GM18858 (cell line): Measurements from ENCODE around the gene RAPGEF6.
A peak's percentile ranks its signal among the peaks of the same experiment; 100 is the strongest.
"Not testable (repeated sequence)": the region's sequence is repeated elsewhere in the genome, so short reads cannot be mapped to it uniquely, and the experiment has no call there.

Experiments used
- ATAC-seq: cut with Tn5 transposase; IDR thresholded peaks from one replicate; pipeline ENCODE4 v1.9.1; 2021; ENCODE audit not compliant: unreplicated experiment

RAPGEF6 gene

GRCh38 chr5:131396015-131396414 lies 239.0 kb downstream of the RAPGEF6 start:
- peak; percentile 94 for ATAC-seq

DNA sequence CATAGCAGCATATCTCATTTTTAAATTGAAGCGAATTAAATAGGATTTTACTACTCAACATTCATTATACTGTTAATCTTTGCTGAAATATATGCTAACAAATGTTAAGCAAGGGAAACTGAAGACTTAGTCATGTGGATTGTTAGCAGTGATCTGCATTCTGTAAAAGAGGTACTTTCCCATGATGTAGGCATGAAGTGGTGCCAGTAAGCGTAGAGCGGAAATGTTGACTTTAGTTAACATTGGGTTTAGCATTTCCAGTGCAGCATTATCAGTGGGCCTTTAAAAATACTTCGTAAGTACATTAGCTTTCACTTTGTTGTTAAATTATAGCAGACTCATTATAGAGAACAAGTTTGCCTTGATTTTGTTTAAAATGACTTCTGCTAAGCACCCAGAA lies 240.9 kb downstream of the RAPGEF6 start:
- ATAC-seq = peak; percentile 64

DNA sequence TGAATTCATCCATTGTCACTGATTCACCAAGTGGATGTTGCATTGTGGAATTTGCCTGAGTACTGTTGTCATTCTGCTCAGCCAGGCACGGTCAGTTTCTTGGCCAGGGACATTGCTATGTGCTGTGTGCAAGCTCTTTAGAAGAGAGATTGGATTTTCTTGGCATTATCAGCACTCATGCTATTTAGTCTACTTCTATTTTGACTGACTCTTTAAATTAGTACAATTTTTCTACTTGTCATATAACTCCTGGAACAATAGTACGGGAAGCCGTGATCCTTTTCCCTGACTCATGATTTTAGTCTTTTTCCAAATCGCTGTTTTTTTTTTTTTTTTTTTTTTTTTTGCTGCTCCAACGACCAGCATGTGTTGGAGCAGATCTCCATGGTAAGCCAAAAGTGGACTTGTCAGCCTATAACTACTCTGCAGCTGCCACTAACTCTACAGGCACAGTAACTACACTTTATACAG lies 241.5 kb downstream of the RAPGEF6 start:
- no peak for ATAC-seq

DNA sequence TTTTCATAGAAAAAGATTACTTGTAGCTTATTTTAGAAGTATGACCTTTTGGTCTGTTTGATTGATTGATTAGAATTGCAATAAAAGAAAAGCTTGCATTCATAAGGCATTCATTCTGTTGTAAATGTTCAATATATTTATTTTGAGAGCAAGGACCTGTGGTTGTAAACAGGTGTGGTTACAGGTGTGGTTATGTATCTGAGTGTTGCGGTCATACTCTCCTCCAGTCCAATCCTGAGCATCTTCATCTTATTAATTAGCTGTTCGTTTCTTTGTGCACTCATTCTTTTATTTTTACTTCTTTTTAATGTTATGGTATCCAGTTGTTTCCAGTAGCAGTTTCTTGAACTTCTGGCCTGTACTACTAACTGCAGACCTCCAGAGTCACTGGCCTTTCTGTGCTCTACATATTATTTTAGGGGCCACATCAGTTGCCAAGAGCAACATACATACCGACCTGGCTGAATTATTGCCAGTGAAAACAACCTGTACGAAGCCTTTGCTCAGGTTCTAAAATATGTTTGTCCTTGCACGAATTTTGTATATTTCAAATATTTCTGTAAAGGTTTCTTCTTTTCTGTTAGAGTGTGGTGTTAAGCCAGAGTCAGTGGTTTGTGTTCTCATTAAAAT lies 242.4 kb downstream of the RAPGEF6 start:
- no peak for ATAC-seq

GRCh38 chr5:131389869-131390265 lies 245.2 kb downstream of the RAPGEF6 start:
- ATAC-seq = no peak

DNA sequence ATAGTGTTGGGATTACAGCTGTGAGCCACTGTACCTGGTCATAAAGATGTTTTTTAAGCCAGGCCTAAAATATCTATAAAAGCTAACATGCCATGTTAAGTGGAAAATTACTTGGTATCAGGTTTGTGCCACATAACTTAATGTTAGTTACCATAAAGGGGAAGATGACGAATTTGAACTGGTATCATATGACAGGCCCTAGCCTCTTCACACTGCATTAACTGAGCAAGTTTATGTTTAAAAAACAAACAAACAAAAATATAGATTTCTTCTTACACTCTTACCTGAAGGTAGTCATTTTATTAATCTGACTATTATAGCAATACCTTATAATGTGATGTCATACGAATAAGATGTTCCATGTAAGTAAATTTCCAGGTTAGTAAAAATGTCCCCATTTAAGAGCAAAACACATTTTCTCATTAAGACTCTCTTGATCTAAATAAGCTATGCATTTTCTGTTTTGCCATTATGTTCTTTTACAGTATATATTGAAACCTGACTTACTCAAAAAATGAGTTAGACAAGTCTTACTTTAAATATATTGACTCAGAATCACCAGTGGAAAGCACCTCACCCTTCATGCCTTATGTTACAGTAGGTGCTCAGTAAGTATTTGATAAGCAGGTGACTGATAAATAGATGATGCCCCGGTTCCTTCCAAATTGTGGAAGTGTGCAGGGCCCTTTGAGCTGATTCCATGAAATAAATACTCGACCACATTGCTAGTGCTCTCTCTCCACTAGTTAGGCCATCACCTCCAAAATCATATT lies 245.7 kb downstream of the RAPGEF6 start:
- ATAC-seq = peak; percentile 41

GRCh38 chr5:131387255-131387654 lies 247.8 kb downstream of the RAPGEF6 start:
- no peak for ATAC-seq

- ATAC-seq = no peak
These were observed 248.2 kb downstream of the RAPGEF6 start for GRCh38 chr5:131386779-131387178.

DNA sequence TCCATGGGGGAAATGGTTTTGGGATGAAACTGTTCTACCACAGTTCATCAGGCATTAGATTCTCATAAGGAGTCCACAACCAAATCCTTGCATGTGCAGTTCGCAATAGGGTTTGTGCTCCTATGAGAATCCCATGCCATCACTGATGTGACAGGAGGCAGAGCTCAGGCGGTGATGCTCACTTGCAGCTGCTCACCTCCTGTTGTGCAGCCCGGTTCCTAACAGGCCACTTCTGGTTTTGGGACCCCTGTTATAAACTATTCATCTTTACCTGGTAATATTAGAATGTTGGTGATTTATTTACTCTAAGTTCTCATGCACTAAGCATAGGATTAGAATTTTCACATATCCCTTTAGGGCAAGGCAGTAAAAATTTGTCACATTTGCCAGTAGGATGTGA lies 248.9 kb downstream of the RAPGEF6 start:
- ATAC-seq = no peak

DNA sequence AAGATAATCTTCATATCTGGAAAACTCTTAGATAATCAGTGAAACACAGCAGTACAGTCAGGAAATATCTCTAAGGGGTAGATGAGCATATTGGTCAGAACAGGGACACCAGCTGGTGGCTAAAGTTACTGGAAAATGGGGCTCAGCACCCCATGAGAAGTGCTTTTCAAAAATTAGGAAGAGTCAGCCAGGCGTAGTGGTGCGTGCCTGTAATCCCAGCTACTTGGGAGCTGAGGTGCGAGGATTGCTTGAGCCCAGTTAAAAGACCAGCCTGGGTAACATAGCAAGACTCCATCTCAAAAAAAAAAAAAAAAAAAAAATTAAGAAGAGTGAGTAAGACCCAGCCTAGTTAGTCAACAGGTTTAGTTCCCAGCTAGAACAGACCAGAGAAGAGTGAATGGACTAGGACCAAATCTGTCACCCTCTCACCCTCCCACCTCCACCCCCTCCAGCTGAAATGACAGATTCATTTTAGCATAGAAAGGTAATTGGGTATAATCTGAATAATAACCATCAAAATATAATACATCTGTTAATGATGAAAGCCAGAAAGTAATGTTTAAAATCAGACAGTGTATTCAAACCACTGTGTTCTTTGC lies 250.3 kb downstream of the RAPGEF6 start:
- ATAC-seq = no peak

- ATAC-seq = no peak
These were observed 250.9 kb downstream of the RAPGEF6 start for GRCh38 chr5:131384173-131384572.

GRCh38 chr5:131382407-131383395 lies 252.3 kb downstream of the RAPGEF6 start:
- peak; percentile 61 for ATAC-seq

GRCh38 chr5:131381777-131382176 lies 253.3 kb downstream of the RAPGEF6 start:
- ATAC-seq = peak; percentile 46

DNA sequence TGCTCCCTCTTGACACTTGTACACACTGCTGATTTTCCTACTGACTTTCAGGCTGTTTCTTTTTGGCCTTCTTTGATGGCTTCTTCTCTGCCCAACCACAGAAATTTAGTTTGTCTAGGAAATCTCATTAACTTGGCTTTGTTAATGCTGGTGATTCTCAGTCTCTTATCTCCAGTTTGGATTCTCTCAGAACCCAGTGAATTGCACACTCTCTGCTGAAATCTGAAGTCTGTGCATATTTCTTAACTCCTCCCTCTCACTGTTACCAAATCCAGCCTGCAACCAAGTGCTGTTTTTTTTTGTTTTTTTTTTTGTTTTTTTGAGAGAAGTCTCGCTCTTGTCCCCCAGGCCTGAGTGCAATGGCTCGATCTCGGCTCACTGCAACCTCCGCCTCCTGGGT lies 254.0 kb downstream of the RAPGEF6 start:
- ATAC-seq = no peak

GRCh38 chr5:131380238-131380637 lies 254.8 kb downstream of the RAPGEF6 start:
- ATAC-seq = not testable (repeated sequence)

DNA sequence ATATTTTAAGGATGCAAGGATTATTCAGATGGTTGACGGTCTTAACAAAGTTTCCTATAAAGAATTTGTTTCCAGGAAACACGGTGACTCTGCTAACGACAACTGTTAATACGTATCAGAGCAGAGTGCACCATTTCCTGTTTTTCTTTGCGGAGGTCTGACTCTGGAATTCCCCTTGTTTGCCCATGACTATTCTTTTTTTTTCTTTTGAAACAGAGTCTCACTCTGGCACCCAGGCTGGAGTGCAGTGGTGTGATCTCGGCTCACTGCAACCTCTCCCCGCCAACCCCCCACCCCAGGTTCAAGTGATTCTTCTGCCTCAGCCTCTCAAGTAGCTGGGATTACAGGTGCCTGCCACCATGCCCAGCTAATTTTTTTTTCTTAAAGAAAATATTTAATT lies 255.3 kb downstream of the RAPGEF6 start:
- peak; percentile 24 for ATAC-seq

DNA sequence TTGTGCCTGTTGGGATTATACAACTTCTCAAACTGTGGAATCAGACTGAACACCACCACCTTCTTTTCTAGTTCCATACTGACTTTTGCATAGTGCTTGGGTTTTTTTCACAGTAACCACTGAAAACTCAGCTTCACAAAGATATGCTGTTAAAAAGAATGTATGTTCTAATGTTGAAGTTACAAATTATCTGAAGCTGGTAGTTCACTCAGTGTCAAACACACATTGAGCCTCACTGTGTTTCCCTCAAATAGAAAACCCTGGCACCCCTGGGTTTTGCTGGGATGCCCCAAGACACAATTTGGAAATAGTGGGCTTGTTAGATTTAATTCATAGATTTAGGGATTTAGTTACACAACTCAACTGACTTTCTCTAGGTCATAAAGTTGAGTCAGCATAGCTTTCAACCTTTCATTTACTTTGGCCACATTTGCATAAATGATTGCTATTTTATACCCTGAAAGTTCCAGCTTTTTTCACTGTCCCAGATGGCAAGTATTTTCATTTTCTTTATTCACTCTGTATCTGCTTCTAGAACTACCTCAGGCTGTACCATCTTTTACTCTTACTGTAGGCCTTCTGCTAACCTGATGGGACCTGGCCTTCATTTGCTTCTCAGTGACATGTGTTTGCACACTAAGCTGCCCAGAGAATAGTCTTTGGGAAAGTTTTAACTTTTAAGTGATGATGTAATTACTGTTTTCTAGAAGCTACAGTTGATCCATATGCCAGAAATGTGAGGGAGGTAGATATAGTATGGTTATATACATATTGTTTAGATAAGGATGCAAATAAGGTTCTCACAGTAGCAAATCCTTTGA lies 256.1 kb downstream of the RAPGEF6 start:
- ATAC-seq = no peak

- ATAC-seq = no peak
These were observed 257.2 kb downstream of the RAPGEF6 start for GRCh38 chr5:131377785-131378325.

GRCh38 chr5:131377346-131377745 lies 257.7 kb downstream of the RAPGEF6 start:
- no peak for ATAC-seq

DNA sequence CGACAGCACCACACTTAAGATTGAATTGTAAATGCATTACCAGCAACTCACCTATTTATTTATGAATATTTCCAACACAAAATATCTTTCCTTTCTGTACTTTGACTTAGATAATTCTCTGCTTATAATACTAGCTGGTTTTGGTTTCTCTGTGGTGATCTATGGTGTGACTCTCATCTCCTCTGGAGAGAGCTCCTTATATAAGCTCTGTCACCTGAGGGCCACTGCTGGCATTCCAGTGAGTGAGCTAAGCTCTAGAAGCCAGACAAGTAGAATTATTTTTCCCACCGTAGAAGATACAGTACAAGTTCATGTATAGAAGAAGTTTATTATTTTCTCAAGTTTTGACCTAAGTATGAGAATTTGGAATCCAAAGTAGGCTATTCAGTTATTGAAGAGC lies 259.7 kb downstream of the RAPGEF6 start:
- ATAC-seq = no peak
